GM21447 (cell line): Measurements from ENCODE around the gene PCAT7.
"Not testable (repeated sequence)": the region's sequence is repeated elsewhere in the genome, so short reads cannot be mapped to it uniquely, and the experiment has no call there.

Source experiments
- ATAC-seq: cut with Tn5 transposase; IDR thresholded peaks from one replicate; pipeline ENCODE4 v1.9.1; 2021; ENCODE audit not compliant: unreplicated experiment

PCAT7 gene

GRCh38 chr9:94554439-94555331, at the start of gene PCAT7:
Gene PCAT7 (plus strand): TSS chr9:94555083.
- no peak for ATAC-seq

GRCh38 chr9:94506370-94506769, 48.5 kb upstream of the PCAT7 start:
- ATAC-seq, result not testable (repeated sequence)

- no peak for ATAC-seq
Observed at GRCh38 chr9:94507531-94508258, 47.2 kb upstream of the PCAT7 start.

GRCh38 chr9:94511134-94511954, 43.5 kb upstream of the PCAT7 start:
- no peak for ATAC-seq

- ATAC-seq, result no peak
Observed at GRCh38 chr9:94511955-94512265, 43.0 kb upstream of the PCAT7 start.

GRCh38 chr9:94514722-94515121, 40.2 kb upstream of the PCAT7 start:
- no peak for ATAC-seq

GRCh38 chr9:94517254-94517653, 37.6 kb upstream of the PCAT7 start:
- no peak for ATAC-seq

GRCh38 chr9:94525396-94526035, 29.4 kb upstream of the PCAT7 start:
- no peak for ATAC-seq

GRCh38 chr9:94526271-94526670, 28.6 kb upstream of the PCAT7 start:
- no peak for ATAC-seq

GRCh38 chr9:94526951-94527350, 27.9 kb upstream of the PCAT7 start:
- ATAC-seq, result no peak

GRCh38 chr9:94528886-94529285, 26.0 kb upstream of the PCAT7 start:
- ATAC-seq, result no peak

- no peak for ATAC-seq
Observed at GRCh38 chr9:94533155-94533554, 21.7 kb upstream of the PCAT7 start.

- ATAC-seq, result no peak
Observed at GRCh38 chr9:94533601-94534000, 21.3 kb upstream of the PCAT7 start.

- ATAC-seq, result no peak
Observed at GRCh38 chr9:94534901-94535300, 20.0 kb upstream of the PCAT7 start.

GRCh38 chr9:94538908-94539307, 16.0 kb upstream of the PCAT7 start:
- no peak for ATAC-seq

- not testable (repeated sequence) for ATAC-seq
Observed at GRCh38 chr9:94544335-94544734, 10.5 kb upstream of the PCAT7 start.

- ATAC-seq, result no peak
Observed at GRCh38 chr9:94545940-94546339, 8.9 kb upstream of the PCAT7 start.

GRCh38 chr9:94553029-94553938, 1.6 kb upstream of the PCAT7 start:
- ATAC-seq, result no peak

- no peak for ATAC-seq
Observed at GRCh38 chr9:94554078-94554438, 825 bp upstream of the PCAT7 start.

- no peak for ATAC-seq
Observed at GRCh38 chr9:94557376-94557775, 2.5 kb downstream of the PCAT7 start.
